Stomach (tissue), 9 donors: ENCODE results near the gene ZNF175. TPM values are rescaled to one million over a fixed set of nuclear protein-coding genes. Genes with fewer than 3 reads are reported as not detected.

Experiments
- DNase-seq, 2 donors: peaks; one replicate each; pipeline versions ENCODE4 v3.0.0 to v3.0.0-alpha.2; 2013 to 2019
- H3K27ac ChIP-seq, 5 donors: fragments of 200-600 bp in 4 of 5; sonication (generic) in 4 of 5; one replicate each; pipeline ENCODE4 v1.5.1; 2013 to 2019; ENCODE audit warnings: mild to moderate bottlenecking in 1 of 5, moderate library complexity in 1 of 5
- H3K27me3 ChIP-seq, 3 donors: fragments of 200-600 bp; sonication (generic); one replicate each; pipeline ENCODE4 v1.5.1; 2017 to 2019; ENCODE audit warnings: mixed run types in 1 of 3
- H3K36me3 ChIP-seq, 4 donors: fragments of 200-600 bp; sonication (generic); 1 replicate in 3 of 4; 2 replicates in 1 of 4; pipeline ENCODE4 v1.5.1; 2016 to 2019
- H3K4me1 ChIP-seq, 4 donors: fragments of 200-600 bp; sonication (generic); one replicate each; pipeline ENCODE4 v1.5.1; 2016 to 2019
- H3K4me3 ChIP-seq, 4 donors: fragments of 200-600 bp; sonication (generic) in 3 of 4; one replicate each; pipeline ENCODE4 v1.5.1; 2016 to 2019; ENCODE audit warnings: mild to moderate bottlenecking in 1 of 4
- H3K9me3 ChIP-seq, 4 donors: fragments of 200-600 bp; sonication (generic); one replicate each; pipeline ENCODE4 v1.5.1; 2016 to 2019
- CTCF ChIP-seq, 7 experiments: fragments of 450-650 bp in 4 of 7; fragments of 200-600 bp in 3 of 7; sonication (generic) in 3 of 7; IDR thresholded peaks; one replicate each; pipeline ENCODE4 v1.5.1; 2016 to 2019; ENCODE audit warnings: antibody characterized with exemption in 7 of 7, control low read depth in 2 of 7, mild to moderate bottlenecking in 1 of 7
- EP300 ChIP-seq: sonication (generic); formaldehyde crosslinking; IDR thresholded peaks from one replicate; pipeline ENCODE4 v1.6.1; 2017; ENCODE audit warnings: antibody characterized with exemption
- POLR2A ChIP-seq, 4 donors: fragments of 450-650 bp; IDR thresholded peaks; one replicate each; pipeline ENCODE4 v1.6.1; 2016; ENCODE audit warnings: antibody characterized with exemption in 4 of 4, control low read depth in 2 of 4, mild to moderate bottlenecking in 1 of 4, moderate library complexity in 1 of 4
- POLR2AphosphoS5 ChIP-seq, 3 donors: sonication (generic); formaldehyde crosslinking; IDR thresholded peaks; one replicate each; pipeline ENCODE4 v1.6.1; 2016; ENCODE audit warnings: antibody characterized with exemption in 3 of 3
- WGBS, 5 donors: extraction: QIAGEN DNeasy Blood & Tissue Kit in 3 of 5; methylation state at CpG; one replicate each; pipeline versions ENCODE4 v1.1.5 to v1.1.7; 2013 to 2018; 5-methylcytosine and 5-hydroxymethylcytosine counted together
- intact Hi-C: fragments of 100-400 bp; cut with DNase I; formaldehyde crosslinking; loops from one replicate; pipeline ENCODE4 v1.15.1; 2023; ENCODE audit warnings: low total_unique reads
- polyA plus RNA-seq, 3 donors: library from polyadenylated mRNA; stranded (reverse); fragments of 200-250 nt; gene quantifications; one replicate each; pipeline ENCODE4 v1.2.3, GENCODE V29; 2013
- total RNA-seq, 5 donors: library from RNA; depleted of rRNA; stranded (reverse); fragments of >200 nt; gene quantifications; one replicate each; pipeline versions ENCODE4 v1.1.0 to v1.2.3, GENCODE V29; 2014 to 2016
- donor health status: healthy with polysubstance abuse.
- donor health status: Bipolar disorder and iron deficiency.
- donor health status: healthy.

Gene ZNF175
- total and polyA plus RNA-seq, 8 donors = 1.2 to 12.9 (median 3.9) TPM

- no peak overlapping the region for H3K27ac ChIP-seq
- peaks cover 0 to 35% (median 0%) of the 10 kb centered on the region in 3 donors for H3K27me3 ChIP-seq
- peaks cover 0 to 11% (median 8%) of the 10 kb centered on the region in 4 donors for H3K9me3 ChIP-seq
- 67 to 81% (median 75%) methylated on average over 1 of the region's 1 CpG for WGBS, 5 donors
- no peaks in the 10 kb centered on the region for H3K4me1 ChIP-seq
- intact Hi-C loops = no loop called here
- no peaks in the 10 kb centered on the region for H3K36me3 ChIP-seq
- TF ChIP-seq POLR2A (IDR thresholded peaks at IDR 0.05) (no peak), EP300 (no peak), CTCF (IDR thresholded peaks at IDR 0.05) (no peak), POLR2AphosphoS5 (IDR thresholded peaks at IDR 0.05) (no peak)
- no peak for DNase-seq
- H3K4me3 ChIP-seq = no peak overlapping the region
Observed at GRCh38 chr19:51610576-51610975, 39.5 kb downstream of the ZNF175 start.

- no peaks in the 10 kb centered on the region for H3K36me3 ChIP-seq
- TF ChIP-seq CTCF (IDR thresholded peaks at IDR 0.05) = no peak
- no peak for TF ChIP-seq POLR2AphosphoS5 (IDR thresholded peaks at IDR 0.05)
- TF ChIP-seq EP300 = no peak
- no peak for TF ChIP-seq POLR2A (IDR thresholded peaks at IDR 0.05)
- peaks cover 0 to 39% (median 0%) of the 10 kb centered on the region in 3 donors for H3K27me3 ChIP-seq
- H3K9me3 ChIP-seq = peaks cover 0 to 11% (median 8%) of the 10 kb centered on the region in 4 donors
- no peaks in the 10 kb centered on the region for H3K4me1 ChIP-seq
- intact Hi-C loops = no loop called here
- no peak overlapping the region for H3K4me3 ChIP-seq
- DNase-seq = no peak
- no peak overlapping the region for H3K27ac ChIP-seq
- 60 to 67% (median 62%) methylated on average over 5 of the region's 5 CpGs for WGBS, 5 donors
Observed at GRCh38 chr19:51614789-51615188, 43.7 kb downstream of the ZNF175 start.

- Histone ChIP-seq H3K4me1 (no peaks in the 10 kb centered on the region), H3K4me3 (no peak overlapping the region), H3K27ac (no peak overlapping the region), H3K9me3 (peaks cover 0 to 11% (median 8%) of the 10 kb centered on the region in 4 donors), H3K27me3 (peaks cover 0 to 39% (median 0%) of the 10 kb centered on the region in 3 donors), H3K36me3 (no peaks in the 10 kb centered on the region)
- 74 to 92% (median 80%) methylated on average over 6 to 7 of the region's 7 CpGs for WGBS, 5 donors
- no peak for TF ChIP-seq POLR2A (IDR thresholded peaks at IDR 0.05)
- no peak for TF ChIP-seq EP300
- no peak for TF ChIP-seq CTCF (IDR thresholded peaks at IDR 0.05)
- no peak for TF ChIP-seq POLR2AphosphoS5 (IDR thresholded peaks at IDR 0.05)
- no peak for DNase-seq
- intact Hi-C loops = no loop called here
Observed at GRCh38 chr19:51615991-51616390, 44.9 kb downstream of the ZNF175 start.

- Histone ChIP-seq H3K36me3 (no peaks in the 10 kb centered on the region), H3K27me3 (peaks cover 0 to 15% (median 0%) of the 10 kb centered on the region in 3 donors), H3K4me3 (no peak overlapping the region), H3K4me1 (no peaks in the 10 kb centered on the region), H3K27ac (no peak overlapping the region), H3K9me3 (no peaks in the 10 kb centered on the region)
- intact Hi-C loops = no loop called here
- TF ChIP-seq EP300 (no peak), CTCF (IDR thresholded peaks at IDR 0.05) (no peak), POLR2A (IDR thresholded peaks at IDR 0.05) (no peak), POLR2AphosphoS5 (IDR thresholded peaks at IDR 0.05) (no peak)
- 36 to 57% (median 50%) methylated on average over 2 of the region's 2 CpGs for WGBS, 5 donors
- DNase-seq = no peak
Observed at GRCh38 chr19:51621178-51621577, 50.1 kb downstream of the ZNF175 start.
